ENCODE measurements around the gene FEM1A.
A peak's percentile ranks its signal among the peaks of the same experiment; 100 is the strongest.
"Not testable (repeated sequence)": the region's sequence is repeated elsewhere in the genome, so short reads cannot be mapped to it uniquely, and the experiment has no call there.

Gene FEM1A

DNA sequence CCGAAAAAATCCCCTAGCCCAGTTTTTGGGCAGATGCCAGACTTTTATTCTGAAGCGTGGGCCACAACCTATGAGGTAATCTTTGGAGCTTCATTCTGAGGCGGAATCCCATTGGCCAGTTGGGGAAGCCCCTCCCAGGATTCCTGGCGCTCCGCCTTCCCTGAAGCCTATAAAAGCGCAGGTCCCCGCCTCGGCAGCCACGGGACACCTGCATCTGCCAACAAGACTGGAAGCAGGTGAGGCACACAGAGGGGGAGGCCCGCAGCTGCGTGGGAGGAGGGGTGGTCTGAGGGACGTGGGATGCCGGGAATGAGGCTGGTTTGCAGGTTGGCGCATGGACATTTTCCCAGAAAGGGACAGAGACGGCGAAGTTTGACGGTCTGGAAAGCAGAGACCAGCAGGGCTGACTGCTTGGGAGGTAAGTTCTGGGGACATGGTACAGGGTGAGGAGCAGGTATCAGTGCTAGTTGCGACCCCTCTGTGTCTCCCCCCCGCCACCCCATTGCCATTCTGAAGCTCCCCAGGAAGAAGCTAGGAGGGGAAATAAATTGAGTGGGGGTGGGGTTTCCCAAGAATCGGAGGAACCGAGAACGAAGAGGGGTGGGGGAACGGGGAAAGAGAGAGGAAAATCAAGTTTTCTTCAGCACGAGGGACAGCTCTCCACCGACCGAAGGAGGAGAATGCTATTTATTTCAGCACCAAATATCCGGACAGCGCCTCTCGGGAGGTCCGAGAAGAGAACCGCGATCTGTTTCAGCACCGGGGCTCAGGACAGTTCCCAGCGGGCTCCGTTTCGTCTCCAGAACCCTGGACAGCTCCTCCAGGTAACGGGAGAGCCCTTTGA is 22.4 kb upstream of the FEM1A start:
- DNase-seq: peak; percentile 67 to 96 (median 86)
- intact Hi-C loops (cut with DNase I): no loop called here

DNA sequence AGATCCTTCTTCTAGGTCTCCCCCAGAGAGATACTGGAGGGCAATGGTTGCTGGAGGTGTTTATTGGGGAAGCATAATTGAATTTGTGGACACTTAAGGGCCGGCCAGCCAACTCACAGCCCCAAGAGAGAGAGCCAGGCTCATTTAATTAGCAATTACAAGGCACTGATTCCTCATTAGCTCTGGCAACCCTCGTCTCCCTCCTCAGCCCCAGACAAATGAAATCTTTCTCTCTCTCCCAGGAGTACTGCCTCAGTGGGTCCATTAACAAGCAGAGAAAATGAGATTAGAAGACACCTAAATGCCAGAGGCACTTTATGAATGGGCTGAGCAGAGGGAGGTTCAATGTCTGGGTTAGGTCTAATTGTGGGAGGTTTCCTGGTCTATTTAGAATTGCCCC is 19.0 kb upstream of the FEM1A start:
- DNase-seq: no peak

DNA sequence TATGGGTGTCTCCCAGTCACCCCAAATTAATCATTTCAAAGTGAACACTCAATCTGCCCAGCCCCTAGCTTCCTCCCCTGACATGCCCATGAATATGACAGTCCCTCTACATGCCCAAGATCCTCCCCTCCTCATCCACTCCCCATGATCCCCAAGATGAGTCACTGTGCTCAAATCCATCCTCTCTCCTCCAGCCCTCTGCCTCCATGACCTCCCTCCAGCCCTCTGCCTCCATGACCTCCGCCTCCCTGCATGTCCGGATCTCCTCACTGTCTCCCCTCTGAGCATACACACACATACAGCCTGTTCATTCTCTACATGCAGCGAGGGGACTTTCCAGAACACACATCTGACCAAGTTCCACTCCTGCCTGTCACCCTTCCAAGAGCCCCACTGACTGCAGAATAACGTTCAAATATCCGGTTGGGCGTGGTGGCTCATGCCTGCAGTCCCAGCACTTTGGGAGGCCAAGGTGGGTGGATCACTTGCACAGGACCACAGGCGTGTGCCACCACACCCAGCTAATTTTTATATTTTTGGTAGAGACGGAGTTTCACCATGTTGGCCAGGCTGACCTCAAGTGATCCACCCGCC is 18.4 kb upstream of the FEM1A start:
- DNase-seq: no peak
- intact Hi-C loops (cut with DNase I): no loop called here

More for the DNA sequence above, 19.0 kb upstream of the FEM1A start:
- intact Hi-C loops (cut with DNase I): no loop called here

DNA sequence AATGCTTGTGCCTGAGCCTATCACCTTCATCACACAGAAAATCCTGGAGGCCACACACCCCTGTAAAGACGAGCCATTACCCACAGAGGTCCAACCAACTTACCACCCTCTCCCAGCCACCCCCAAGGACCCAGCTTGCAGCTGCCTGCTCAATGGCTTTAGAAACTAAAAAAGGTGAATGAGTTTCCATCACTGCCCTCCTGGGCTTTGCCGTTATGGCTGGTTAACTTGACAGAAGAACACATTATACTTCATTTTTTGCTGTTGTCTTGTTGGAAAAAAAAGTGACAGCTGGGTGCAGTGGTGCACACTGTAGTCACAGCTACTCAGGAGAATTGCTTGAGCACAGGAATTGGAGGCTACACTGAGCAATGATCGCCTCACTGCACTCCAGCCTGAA is 17.4 kb upstream of the FEM1A start:
- no peak for DNase-seq
- intact Hi-C loops (cut with DNase I): no loop called here

DNA sequence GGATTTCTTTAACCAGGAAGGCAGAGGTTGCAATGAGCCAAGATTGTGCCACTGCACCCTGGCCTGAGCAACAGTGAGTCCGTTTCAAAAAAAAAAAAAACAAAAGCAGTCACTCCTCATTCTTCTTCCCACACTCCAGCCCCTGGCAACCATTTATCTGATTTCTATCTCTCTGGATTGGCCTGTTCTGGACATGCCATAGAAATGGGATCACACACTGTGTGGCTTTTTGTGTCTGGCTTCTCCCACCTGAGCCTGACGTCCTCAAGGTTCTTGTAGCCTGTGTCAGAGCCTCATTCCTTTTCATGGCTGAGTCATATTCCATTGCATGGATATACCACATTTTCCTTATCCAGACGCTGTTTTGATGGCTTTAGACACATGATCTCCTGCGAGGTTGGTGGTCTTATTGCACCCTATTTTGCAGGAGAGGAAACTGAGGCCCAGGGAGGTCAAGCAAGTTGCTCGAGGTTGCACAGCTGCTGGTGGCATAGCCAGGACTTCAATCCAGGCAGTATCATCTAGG is 15.8 kb upstream of the FEM1A start:
- DNase-seq: no peak
- intact Hi-C loops (cut with DNase I): no loop called here

DNA sequence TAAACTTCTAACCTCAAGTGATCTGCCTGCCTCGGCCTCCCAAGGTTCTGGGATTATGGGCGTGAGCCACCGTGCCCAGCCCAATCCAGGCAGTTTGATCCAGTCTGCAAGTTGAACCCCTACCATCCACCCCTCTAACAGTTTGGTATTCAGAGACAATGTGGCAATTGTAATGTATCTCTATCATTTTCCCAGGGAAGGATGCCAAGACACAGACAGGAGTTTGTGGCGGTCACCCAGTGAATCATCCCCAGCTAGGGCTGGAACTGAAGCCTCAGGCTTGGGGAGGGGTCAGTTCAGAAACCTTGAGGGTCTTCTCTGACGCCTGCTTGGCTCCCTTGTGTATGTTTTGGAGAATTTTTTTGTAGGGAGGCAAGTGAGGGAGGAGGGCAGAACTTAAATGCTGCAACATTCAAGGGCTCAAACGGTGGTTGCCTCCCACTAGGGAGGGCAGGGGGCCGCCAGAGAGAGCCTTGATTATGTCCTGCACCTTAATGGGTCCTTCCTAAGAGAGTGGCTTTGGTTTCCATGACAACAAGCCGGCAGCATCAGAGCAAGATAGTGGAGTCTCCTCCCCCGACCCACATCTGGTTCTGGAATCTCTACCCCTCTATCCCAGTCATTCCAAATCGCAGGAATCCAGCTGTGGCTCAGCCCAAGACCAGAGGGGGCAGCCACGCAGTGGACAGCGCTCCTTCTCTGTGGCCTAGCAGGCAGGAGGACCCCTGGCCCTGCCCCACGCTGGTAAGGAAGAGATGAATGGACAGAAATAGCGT is 14.9 kb upstream of the FEM1A start:
- intact Hi-C loops (cut with DNase I): no loop called here
- no peak for DNase-seq

DNA sequence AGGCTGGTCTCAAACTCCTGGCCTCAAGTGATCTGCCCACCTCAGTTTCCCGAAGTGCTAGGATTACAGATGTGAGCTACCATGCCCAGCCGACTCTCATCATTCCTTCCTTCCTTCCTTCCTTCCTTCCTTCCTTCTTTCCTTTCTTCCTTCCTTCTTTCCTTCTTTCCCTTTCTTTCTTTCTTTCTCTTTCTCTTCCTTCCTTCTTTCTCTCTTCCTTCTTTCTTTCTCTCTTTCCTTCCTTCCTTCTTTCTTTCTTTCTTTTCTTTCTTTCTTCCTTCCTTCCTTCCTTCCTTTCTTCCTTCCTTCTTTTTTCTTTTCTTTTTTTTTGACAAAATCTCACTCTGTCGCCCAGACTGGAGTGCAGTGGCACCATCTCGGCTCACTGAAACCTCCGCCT is 13.4 kb upstream of the FEM1A start:
- DNase-seq; intact Hi-C loops (cut with DNase I): not testable (repeated sequence)

DNA sequence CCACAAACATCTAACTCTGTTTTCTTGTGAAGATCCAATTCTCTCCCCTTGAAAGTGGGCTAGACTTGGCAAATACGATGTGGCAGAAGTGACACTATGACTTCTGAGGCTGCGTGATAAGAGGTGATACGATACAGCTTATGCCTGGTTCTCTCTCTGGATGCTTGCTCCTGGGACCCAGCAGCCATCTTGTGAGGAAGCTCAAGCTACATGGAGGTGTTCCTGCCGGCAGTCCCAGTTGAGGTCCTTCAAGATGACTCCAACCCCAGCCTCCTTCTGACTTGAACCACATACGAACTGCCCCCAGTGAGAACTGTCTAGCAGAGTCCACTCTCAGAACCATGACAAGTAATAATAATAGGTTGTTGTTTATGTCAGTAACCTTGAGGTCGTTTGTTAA is 10.7 kb upstream of the FEM1A start:
- no peak for DNase-seq
- intact Hi-C loops (cut with DNase I): no loop called here

DNA sequence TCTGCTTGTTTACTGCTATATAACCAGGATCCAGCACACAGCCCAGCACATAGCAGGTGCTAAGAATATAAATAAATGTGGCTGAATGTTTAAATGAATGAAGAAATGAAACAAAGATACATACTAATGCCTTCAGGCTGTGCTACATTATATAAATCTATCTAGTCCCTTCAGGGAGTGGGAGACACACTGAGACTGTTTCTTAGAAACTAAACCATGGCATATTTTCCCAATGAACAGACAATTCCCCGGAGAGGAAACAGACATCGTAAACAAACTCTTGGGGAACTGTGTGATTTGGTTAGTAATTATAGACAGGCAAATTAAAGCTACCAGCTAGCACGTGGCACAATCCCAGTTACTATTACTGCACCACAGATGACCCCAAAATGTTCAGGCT is 9.7 kb upstream of the FEM1A start:
- DNase-seq: no peak
- intact Hi-C loops (cut with DNase I): no loop called here

DNA sequence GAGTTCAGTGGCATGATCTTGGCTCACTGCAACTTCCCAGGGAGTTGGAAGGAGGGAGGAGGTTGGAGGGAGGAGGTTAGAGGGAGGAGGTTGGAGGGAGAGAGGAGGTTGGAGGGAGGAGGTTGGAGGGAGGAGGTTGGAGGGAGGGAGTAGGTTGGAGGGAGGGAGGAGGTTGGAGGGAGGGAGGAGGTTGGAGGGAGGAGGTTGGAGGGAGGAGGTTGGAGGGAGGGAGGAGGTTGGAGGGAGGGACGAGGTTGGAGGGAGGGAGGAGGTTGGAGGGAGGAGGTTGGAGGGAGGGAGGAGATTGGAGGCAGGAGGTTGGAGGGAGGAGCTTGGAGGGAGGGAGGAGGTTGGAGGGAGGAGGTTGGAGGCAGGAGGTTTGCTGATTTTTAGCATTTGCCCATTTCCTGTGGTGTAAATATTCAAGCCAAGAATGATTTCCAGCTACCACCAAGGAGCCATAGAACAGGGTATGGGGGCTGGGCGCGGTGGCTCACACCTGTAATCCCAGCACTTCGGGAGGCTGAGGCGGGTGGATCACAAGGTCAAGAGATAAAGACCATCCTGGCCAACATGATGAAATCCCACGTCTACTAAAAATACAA is 5.0 kb upstream of the FEM1A start:
- intact Hi-C loops (cut with DNase I); DNase-seq: not testable (repeated sequence)

DNA sequence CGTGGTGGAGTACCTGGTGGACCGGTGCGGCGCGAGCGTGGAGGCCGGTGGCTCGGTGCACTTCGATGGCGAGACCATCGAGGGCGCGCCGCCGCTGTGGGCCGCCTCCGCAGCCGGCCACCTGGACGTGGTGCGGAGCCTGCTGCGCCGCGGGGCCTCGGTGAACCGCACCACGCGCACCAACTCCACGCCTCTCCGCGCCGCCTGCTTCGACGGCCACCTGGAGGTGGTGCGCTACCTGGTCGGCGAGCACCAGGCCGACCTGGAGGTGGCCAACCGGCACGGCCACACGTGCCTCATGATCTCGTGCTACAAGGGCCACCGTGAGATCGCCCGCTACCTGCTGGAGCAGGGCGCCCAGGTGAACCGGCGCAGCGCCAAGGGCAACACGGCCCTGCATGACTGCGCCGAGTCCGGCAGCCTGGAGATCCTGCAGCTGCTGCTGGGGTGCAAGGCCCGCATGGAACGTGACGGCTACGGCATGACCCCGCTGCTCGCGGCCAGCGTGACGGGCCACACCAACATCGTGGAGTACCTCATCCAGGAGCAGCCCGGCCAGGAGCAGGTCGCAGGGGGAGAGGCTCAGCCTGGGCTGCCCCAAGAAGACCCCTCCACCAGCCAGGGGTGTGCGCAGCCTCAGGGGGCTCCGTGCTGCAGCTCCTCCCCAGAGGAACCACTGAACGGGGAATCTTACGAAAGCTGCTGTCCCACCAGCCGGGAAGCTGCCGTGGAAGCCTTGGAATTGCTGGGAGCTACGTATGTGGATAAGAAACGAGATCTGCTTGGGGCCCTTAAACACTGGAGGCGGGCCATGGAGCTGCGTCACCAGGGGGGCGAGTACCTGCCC is 708 bp downstream of the FEM1A start:
- intact Hi-C loops (cut with DNase I); DNase-seq: not testable (repeated sequence)

DNA sequence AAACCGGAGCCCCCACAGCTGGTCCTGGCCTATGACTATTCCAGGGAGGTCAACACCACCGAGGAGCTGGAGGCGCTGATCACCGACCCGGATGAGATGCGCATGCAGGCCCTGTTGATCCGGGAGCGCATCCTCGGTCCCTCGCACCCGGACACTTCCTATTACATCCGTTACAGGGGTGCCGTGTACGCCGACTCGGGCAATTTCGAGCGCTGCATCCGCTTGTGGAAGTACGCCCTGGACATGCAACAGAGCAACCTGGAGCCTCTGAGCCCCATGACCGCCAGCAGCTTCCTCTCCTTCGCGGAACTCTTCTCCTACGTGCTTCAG is 1.3 kb downstream of the FEM1A start:
- DNase-seq; intact Hi-C loops (cut with DNase I): not testable (repeated sequence)

DNA sequence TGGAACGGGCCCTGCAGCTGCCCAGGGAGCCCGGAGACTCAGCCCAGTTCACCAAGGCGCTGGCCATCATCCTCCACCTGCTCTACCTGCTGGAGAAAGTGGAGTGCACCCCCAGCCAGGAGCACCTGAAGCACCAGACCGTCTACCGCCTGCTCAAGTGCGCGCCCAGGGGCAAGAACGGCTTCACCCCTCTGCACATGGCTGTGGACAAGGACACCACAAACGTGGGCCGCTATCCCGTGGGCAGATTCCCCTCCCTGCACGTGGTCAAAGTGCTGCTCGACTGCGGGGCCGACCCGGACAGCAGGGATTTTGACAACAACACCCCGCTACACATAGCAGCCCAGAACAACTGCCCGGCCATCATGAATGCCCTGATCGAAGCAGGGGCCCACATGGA is 1.7 kb downstream of the FEM1A start:
- intact Hi-C loops (cut with DNase I); DNase-seq: not testable (repeated sequence)

DNA sequence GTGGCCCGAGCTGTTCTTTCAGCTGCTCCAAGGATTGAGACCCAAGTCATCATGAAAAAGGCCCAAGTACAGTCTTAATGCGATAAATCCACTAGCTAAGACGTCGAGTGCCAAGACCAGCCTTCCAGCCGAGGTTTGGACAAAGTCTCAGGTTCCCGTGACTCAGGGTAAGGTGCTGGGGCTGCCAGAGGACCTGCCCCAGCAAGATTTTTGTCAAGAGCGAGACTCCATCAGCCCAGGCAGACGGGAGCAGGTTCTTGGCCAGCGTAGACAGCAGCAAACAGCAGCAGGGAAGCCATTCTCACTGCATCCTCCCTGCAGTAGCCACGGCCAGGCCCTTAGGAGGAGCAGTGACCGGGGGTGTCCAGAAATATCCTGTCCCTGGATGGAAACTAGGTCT is 3.4 kb downstream of the FEM1A start:
- DNase-seq: no peak
- intact Hi-C loops (cut with DNase I): no loop called here

DNA sequence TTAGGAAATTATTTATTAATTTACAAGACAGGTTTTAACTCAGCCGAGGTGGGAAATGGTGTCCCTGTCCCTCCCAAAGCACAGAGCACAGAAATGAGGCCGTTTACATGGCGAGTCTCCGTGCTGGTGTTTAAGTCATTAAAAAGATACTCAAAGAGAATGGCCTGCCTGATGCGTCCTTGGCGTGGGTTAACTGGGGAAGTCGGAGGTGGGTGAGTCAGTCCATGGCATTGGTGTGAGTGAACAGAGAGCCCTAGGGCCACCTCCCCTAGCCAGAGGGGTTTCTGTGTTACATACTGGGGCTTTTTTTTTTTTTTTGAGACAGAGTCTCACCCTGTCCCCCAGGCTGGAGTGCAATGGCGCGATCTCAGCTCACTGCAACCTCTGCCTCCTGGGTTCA is 3.9 kb downstream of the FEM1A start:
- DNase-seq: no peak
- intact Hi-C loops (cut with DNase I): no loop called here

DNA sequence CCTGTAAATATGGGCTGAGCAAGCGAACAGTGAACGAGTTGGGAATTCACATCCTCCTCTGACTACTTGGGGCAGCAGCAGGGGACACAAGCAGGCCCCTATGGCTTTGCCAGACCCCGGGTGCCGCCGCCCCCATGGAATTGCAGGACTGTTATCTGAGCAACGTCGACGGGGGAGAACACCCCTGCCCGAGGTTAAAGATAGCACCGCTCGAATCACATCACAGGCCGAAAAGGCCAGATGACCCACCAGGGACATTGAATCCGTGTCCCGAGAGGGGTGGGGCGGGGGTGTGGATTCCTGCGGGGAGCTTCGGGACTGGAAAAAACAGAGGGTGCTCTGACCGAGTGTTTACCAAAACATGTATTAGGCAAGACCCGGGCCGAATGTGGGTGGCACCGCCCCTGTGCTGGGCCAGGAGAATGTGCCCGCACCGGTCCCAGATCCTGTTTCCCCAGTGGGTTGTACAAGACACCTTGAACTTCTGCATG is 9.1 kb downstream of the FEM1A start:
- intact Hi-C loops (cut with DNase I): no loop called here
- no peak for DNase-seq

DNA sequence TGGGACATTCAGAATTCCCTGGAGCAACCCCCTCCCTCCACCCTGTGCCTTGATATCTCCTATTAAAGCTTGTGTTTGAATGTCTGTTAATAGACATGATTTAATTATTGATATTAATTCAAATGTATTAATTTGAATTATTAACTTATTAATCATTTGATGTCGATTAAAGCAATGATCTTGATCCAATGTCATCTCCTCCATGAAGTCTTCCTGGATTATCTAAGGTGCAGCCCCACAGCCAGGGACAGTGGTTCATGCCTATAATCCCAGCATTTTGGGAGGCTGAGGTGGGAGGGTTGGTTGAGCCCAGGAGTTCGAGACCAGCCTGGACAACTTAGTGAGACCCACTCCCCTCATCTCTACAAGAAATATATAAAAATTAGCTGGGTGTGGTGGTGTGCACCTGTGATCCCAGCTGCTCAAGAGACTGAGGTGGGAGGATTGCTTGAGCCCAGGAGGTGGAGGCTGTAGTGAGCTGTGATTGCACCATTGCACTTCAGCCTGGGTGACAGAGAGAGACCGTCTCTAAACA is 9.6 kb downstream of the FEM1A start:
- intact Hi-C loops (cut with DNase I): no loop called here
- DNase-seq: no peak

DNA sequence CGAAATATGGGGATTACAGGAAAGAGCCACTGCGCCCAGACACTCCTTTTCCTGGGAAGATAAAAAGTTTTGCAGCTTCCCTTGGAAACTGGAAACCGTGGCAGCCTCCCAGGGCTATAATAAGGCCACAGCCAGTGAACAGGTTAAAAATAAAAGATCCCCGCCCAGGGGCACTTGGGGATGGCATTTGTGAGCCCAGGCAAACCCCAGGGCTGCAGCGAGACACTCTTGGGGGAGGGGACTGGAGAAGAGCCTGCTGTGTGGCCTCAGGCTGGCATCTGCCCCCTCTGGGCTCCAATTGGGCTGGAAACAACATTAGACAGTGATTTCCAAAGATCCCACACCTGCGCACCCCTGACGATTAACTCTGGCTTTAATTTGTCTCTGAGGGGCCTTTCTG is 11.2 kb downstream of the FEM1A start:
- intact Hi-C loops (cut with DNase I): no loop called here
- DNase-seq: no peak
